ENCODE results near the gene OBP2B.
"Not testable (repeated sequence)": the region's sequence is repeated elsewhere in the genome, so short reads cannot be mapped to it uniquely, and the experiment has no call there.

Gene OBP2B

GRCh38 chr9:133208880-133209300 lies at the start of gene OBP2B:
TSS of gene OBP2B (minus strand) at chr9:133209250. CDS start at chr9:133209199, 51 bp downstream.
- not testable (repeated sequence) for DNase-seq

GRCh38 chr9:133258061-133259015 lies 49.3 kb upstream of the OBP2B start:
- no peak for DNase-seq

GRCh38 chr9:133257465-133257956 lies 48.5 kb upstream of the OBP2B start:
- DNase-seq, result no peak

- DNase-seq, result no peak
These were observed 47.6 kb upstream of the OBP2B start for GRCh38 chr9:133256686-133257091.

- DNase-seq, result no peak
These were observed 47.0 kb upstream of the OBP2B start for GRCh38 chr9:133256136-133256461.

GRCh38 chr9:133255371-133256135 lies 46.5 kb upstream of the OBP2B start:
- no peak for DNase-seq

GRCh38 chr9:133254471-133254870 lies 45.4 kb upstream of the OBP2B start:
- DNase-seq, result no peak

- no peak for DNase-seq
These were observed 44.2 kb upstream of the OBP2B start for GRCh38 chr9:133253268-133253667.

GRCh38 chr9:133252301-133253020 lies 43.4 kb upstream of the OBP2B start:
- DNase-seq, result no peak

GRCh38 chr9:133251773-133252172 lies 42.7 kb upstream of the OBP2B start:
- DNase-seq, result no peak

- DNase-seq, result not testable (repeated sequence)
These were observed 42.2 kb upstream of the OBP2B start for GRCh38 chr9:133251221-133251620.

GRCh38 chr9:133250741-133251170 lies 41.7 kb upstream of the OBP2B start:
- DNase-seq, result no peak

GRCh38 chr9:133249337-133249736 lies 40.3 kb upstream of the OBP2B start:
- no peak for DNase-seq

GRCh38 chr9:133248726-133249295 lies 39.8 kb upstream of the OBP2B start:
- no peak for DNase-seq

- no peak for DNase-seq
These were observed 38.6 kb upstream of the OBP2B start for GRCh38 chr9:133247632-133248031.

GRCh38 chr9:133246991-133247390 lies 37.9 kb upstream of the OBP2B start:
- no peak for DNase-seq

GRCh38 chr9:133246562-133246961 lies 37.5 kb upstream of the OBP2B start:
- no peak for DNase-seq

- no peak for DNase-seq
These were observed 33.9 kb upstream of the OBP2B start for GRCh38 chr9:133242991-133243390.

GRCh38 chr9:133242241-133242640 lies 33.2 kb upstream of the OBP2B start:
- no peak for DNase-seq

- DNase-seq, result no peak
These were observed 30.6 kb upstream of the OBP2B start for GRCh38 chr9:133239533-133240090.

- DNase-seq, result peak in 1 of 14 donors; percentile 36
These were observed 29.9 kb upstream of the OBP2B start for GRCh38 chr9:133238851-133239532.
